Hematopoietic multipotent progenitor cell treated with erythropoietin and hydrocortisone succinate and interleukin-3 and kit ligand, for 8 days (in vitro differentiated cells): Measurements from ENCODE around the gene ADCY1.
"Not testable (repeated sequence)": the region's sequence is repeated elsewhere in the genome, so short reads cannot be mapped to it uniquely, and the experiment has no call there.

ENCODE experiments used
- DNase-seq: peaks from one replicate; pipeline ENCODE4 v3.0.0-alpha.2; 2015

The ADCY1 gene

DNA sequence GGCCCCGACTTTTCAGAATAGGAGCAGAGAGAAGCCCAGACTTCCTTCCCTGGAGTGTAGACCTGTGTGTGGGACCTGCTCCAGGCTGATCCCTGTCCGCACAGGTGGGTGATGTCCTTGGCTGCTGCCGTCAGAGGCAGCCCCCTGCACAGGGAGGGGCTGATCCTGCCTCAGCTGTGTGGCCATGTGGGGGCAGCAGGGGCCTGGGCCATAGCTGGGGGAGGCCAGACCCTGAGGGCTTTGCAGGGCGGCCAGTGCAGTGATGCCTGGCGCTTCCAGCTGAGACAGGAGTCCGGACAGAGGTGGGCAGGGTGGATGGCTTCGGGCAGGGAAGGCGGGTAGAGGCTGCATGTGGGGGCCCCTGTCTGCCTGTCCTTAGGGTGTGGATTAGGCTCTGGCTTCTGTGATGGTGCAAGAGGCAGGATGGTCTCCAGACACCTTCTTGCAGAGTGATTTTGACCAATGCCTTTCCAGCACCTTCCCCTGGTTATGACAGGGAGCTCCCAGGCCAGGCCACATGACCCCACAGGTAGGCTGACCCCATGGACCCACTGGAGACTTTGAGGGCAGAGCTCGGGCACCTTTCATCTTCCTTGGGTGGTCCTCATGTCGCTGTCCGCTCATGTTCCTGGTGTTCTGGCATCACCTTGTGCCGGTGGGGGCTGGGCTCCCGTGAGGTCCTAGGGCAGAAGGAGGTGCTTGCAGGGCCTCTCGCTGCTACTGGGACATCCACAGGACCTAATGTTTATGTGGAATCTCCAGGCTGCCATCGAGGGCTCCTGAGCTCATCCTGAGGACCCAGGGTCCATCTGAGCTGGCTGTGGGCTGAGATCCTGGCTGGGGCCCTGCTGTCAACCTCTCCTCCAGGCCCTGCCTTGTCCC lies 141.5 kb downstream of the ADCY1 start:
- no peak for DNase-seq

DNA sequence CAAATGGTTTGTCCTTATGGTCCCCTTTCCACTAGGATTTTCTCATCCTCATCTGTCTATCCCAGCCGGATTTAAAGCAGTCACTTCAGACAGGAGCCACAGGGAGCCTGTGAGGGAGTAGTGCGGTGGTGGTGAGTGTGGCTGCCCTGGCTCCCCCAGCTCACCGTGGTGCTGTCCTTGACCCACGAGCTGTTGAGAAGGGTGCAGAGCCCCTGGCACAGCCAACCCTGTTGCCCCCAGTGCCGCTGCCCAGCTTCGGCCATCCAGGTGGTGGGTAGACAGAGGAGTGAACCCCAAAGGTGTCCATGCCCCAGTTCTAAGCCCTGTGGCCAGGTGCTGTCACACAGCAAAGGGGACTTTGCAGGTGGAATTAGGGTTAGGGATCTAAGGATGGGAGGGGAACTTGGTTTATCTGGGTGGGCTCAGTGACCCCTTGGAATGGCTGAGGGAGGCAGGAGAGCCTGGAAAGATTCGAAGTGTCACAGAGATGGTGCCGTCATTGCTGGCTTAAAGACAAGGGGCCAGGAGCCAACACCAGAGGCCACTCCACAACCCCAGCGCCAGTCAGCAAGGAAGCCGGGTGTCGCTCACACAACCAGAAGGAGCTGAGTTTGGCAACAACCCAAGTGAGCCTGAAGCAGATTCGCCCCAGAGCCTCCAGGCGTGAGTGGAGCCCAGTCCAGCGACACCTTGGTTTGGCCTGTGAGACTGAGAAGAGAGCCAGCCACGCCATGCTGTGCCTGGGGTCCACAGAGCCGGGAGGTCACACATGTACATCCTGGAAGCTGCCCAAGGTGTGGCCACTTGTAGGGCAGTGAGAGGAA lies 142.4 kb downstream of the ADCY1 start:
- peak; percentile 32 for DNase-seq

DNA sequence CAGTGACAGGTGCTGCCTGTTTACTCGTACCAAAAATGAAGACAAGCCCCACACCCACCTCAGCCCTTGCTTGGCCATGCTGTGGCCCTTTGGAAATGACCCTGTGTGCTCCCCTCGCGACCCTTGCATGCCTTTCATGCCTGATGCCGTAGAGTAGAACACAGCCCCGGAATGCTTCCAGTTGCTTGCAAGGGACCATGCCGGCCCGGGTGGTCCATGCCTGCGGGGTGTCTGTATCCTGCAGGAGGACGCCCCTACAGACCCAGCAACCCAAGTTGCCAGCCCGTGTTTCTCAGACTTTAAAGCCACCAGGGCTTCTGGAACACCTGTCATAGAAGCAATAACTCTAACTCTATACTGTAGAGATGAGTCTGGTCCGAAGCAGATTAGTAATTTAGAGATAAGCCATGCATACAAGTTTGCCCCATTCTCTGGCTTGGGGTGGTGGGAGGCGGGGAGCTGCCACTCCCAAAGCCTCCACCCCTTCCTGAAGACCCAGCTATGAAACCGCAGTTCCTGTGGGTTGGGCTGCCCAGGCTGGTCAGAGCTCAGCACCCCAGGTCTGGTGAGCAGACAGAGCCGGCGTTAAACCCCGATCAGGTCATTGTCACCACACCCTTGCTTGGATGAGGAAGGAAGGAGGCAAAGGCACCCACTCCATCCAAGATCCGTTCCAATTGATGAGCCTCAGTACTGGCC lies 143.5 kb downstream of the ADCY1 start:
- peak; percentile 84 for DNase-seq

DNA sequence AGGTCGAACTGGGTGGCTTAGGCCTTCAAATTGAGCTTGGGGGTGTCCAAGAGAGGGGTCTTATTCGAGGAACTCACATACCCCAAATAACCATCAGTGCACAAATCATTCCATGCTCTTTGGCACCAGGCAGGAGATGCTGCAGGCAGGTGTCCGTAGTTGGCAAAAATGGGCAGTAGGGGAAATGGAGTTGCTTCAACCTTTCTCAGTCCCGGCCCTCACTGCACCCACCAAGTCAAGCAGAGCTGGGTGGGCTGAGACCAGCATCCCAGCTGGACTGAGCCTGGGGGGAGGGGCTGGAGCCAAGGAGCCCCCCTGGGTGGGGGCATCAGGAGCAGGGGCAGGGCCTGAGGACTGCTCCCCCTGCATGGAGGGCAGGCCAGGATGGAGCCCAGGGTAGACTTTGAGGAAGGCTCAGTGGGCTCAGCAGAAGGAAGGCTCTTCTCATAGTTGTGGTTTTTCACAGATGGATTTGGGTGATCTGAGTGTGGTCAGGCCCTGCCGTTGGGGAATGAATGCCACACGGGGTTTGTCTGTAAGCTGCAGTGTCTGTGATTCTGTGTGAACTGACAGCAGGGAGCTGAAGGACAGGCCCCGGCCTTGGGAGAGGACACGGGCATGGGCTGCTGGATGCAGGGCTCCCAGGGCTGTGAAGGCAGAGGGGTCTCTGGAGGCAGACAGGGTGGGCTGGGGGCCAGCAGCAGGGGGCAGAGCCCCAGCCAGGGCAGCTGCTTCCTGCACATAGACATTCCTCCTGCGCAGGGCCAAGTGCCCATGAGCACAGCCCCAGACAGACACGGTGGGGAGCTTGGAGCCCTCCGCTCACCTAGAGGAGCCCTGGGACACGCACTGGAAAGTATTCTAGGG lies 144.5 kb downstream of the ADCY1 start:
- DNase-seq = peak; percentile 76

DNA sequence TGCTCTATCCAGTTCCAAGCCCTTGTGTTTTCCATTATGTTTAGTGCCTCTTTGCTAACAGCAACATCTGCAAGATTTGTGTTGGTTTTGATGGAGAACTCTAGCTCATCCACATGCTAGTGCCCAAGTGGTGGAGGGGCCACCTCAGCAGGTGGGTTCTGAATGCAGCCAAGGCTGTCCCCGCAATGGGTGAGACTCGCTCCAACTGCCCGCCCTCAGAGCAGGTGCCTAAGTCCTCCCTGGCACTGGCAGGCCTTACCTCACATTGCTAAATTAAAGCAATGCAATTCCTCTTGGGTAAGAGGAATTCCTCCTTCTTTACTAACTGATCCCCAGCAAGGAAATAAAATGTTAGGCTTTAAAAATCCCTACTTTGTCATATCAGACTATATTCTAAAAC lies 146.8 kb downstream of the ADCY1 start:
- no peak for DNase-seq

DNA sequence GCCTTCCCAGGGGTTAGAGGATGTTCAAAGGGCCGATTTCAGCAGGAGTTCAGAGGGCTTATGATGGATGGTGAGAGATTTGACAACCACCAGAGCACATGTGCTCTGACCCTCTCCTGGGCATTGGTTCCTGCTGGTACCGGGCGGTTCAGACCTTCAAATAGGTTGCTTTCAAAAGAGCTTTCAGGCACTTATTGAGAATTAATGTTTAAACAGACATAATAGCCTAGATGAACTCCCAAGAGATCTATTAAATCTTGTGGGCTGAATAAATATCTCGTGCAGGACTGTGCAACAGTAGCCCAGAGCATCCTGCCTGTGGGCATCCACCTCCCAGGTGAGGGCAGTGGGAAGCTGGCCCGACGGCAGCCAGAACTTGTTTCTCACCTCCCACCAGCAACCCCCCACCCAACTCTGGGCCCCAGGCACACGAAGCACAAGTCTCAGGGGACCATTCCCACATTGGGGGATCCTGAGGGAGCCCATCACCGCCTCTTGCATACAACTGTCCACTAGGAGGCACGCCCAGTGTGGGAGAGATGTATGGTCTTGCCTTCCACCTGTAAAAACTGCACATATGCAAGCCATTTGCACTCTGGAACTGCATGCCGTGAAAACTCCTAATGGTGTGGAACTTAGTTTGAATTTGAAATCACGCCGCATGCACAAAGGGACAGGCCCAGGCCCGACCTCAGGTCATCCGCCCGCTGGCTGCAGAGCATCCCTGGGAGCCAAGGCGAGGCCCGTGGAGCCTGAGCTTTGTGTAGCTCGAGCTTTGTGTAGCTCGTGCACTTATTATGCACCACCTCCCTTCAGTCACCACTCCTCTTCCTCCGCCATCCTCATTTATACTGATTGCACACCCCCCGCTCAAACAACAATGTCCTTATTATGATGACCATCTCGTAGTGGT lies 147.8 kb downstream of the ADCY1 start:
- DNase-seq = no peak

DNA sequence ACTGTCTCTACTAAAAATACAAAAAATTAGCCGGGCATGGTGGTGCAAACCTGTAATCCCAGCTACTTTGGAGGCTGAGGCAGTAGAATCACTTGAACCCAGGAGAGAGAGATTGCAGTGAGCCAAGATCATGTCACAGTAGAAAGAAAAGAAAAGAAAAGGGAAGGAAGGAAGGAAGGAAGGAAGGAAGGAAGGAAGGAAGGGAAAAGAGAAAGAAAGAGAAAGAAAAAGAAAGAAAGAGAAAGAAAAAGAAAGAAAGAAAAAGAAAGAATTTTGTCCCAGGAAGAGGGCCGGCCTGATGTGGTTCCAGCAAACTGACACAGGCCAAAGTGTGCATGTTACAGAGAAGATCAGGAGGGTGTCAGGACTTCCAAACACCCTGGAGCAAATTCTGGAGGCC lies 151.1 kb downstream of the ADCY1 start:
- not testable (repeated sequence) for DNase-seq

DNA sequence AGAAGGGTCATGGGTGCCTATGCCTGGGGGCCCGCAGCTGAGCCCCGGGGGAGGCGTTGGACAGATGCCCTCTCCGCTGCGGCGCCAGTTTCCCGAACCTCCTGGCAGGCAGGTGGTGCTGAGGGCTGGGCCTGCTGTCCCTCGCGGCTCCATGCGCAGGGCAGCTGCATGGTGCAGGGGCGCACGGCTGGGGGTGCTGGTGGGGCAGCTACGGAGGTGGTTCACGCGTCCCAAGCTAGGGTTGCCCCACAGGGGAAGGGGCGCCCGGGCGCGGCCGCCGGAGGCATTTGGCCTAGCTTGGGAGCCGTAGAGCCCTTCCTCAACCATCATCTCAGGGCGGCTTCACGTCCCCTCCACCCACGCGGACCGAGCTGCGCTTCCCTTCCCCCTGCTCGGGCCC lies 152.7 kb downstream of the ADCY1 start:
- no peak for DNase-seq

DNA sequence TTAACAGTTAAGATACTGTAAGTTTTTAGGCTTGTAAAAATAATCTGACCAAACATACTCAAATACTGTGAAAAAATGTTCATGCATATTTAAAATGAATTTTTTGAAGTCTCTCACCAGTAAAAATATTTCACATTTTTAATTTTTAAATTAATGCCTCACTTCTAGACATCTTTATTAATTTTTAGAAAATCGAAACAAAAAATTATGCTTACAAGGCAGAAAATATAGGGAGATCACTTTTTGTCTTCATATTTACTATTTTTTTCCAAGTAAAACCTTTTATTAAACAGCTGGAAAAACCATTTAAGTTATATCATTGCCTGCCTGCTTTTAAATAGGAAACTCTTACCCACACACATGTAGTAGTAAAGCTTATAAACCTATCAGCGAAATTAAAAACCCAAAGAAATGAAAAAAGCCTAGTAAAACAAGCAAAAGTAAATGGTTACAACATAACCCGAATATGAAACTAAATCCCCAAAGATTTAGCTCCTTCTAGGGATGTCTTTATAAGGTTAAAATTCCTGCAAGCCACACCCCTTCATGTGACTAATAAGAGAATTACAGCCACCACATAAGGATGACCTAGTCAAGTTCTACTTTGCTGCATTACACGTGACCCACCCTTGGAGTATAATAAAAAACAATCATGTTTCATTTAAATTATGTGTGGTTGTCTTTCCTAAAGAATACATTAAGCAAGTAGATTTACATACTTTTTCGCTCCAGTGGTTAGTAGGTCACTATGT lies 157.7 kb downstream of the ADCY1 start:
- not testable (repeated sequence) for DNase-seq

DNA sequence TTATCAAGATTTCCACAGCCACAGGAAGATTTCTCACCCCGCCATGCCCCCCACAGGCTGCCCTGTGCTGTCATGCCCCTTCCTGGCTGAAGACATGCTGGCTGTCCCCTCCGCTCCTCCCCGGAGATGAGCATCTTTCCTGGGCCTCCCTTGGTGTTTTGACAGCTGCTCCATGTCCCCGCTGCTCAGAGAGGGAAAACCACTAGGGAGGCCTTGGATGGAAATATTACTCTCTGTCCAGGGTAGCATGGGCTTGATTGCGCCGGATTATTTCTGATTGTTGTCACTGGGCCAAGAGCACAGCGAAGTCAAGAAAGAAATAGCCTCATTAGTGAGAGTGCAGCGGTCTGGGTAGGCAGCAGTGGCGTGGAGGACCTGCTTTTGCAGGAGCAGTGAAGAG lies 164.8 kb downstream of the ADCY1 start:
- DNase-seq = not testable (repeated sequence)

DNA sequence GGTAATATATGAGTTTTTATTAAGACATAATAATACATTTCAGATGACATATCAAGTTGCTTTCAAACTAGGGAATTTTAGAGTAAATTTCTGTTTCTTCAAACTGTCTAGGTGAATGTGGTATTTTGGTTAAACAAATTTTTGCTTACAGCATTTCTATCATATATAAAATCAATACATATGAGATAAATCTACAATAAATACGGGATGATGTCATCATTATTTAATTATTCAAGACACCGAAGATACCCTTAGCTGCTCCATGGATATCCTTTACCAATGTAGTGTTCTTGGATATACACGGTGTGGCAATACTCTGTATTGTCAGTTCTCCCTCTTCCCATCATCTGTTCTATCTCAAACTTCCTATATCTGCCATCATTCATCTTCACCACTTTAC lies 166.4 kb downstream of the ADCY1 start:
- DNase-seq = not testable (repeated sequence)

DNA sequence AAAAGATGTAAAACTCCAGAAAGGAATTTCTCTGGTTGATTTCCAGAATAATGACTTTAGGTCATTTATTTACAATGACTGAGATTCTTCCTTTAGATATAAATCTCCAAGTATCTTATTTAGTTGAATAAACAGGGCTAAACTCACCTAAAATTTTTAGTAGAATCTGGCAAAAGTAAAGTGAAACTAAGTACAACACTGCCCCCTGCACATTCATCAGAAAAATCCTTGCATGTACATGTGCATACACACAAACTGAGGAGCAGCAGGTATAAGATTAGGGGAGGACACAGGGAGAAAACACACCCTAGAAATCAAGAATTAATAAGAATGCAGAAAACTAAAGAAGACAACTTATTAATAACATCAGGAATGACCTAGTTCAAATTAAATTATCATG lies 174.8 kb downstream of the ADCY1 start:
- peak; percentile 6 for DNase-seq

DNA sequence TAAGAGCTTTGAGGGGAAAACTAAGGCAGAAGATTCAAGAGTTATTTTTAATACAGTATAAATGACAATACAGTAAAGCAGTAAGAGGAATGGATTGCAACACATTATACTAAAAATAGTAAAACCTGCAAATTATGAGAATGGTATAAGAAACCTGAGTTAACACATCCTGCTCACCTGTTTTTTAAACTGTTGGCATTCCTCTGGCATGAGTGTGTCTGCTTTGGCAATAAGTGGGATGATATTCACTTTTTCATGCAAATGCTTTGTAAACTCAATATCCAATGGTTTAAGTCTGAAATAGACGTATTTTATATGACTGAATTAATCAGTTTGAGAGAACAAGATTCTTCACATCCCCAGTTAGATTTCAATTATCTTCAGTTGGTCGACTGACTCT lies 177.2 kb downstream of the ADCY1 start:
- not testable (repeated sequence) for DNase-seq

DNA sequence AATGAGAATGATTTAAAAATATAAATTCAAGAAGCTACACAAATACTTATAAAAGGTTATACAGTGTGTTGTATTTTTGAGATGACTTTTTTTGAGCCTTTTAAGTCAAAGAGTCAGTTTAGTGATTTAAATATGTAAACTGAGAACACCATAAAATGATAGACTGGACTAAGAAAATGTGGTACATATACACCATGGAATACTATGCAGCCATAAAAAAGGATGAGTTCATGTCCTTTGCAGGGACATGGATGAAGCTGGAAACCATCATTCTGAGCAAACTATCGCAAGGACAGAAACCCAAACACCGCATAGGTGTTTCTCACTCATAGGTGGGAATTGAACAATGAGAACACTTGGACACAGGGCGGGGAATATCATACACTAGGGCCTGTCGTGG lies 182.2 kb downstream of the ADCY1 start:
- DNase-seq = not testable (repeated sequence)

DNA sequence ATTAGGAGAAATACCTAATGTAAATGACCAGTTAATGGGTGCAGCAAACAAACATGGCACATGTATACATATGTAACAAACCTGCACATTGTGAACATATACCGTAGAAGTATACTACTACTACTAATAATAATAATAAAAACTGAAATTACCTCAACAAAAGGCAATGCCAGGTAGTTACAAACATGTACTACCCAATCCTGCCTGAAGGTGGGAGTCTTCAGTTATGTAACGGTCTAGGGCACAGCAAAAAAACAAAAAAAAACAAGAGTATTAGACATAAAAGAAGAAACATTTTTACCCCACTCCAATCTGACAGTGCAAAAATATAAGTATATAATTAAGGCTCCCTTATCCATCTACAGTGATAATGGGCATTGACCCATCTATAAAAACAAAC lies 182.6 kb downstream of the ADCY1 start:
- peak; percentile 11 for DNase-seq

DNA sequence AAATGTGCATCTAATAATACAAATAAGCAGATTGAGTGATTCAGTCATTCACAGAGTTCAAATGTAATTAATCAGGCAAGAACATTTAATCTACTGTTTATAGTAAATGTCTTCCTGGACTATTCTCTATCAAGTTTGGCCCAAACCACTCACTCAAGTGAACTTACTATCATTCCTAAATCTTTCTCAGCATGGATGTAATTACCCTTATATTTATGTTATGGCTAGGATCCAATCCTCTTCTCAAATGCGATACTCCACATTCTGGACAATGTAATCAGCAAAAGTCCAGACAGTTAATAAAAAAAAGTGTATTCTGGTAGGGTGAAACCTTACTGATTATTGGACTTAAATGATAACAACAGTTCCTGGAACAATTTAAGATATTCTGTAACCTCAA lies 185.3 kb downstream of the ADCY1 start:
- DNase-seq = peak; percentile 29

DNA sequence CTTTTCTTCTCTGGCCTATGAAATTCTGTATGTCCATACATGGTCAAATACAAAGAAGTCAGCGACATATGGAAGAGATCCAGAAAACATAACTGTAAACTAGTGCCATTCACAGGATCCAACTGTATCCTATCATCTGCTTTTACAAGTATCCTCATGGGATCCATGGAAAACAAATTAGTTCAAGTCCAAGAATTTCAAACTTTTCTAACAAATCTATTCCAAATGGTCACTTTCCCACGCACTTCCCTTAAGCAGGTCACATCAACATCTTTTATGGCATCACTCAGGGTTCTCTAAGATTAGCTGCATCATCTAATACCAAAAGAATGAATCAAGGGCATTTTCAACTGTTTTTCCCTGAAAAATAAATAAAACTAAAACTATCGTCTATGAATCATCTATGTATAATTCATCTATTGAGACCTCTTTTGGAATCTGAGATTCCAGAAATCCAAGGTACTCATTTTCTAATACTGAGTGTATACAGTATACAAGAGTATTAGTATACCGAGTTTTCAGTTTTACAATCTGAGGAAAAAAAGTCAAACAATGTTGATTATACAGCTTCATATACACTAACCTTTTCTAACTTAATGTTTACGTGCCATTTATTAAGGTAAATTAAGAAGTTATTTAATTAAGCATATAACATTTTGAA lies 187.5 kb downstream of the ADCY1 start:
- DNase-seq = not testable (repeated sequence)

DNA sequence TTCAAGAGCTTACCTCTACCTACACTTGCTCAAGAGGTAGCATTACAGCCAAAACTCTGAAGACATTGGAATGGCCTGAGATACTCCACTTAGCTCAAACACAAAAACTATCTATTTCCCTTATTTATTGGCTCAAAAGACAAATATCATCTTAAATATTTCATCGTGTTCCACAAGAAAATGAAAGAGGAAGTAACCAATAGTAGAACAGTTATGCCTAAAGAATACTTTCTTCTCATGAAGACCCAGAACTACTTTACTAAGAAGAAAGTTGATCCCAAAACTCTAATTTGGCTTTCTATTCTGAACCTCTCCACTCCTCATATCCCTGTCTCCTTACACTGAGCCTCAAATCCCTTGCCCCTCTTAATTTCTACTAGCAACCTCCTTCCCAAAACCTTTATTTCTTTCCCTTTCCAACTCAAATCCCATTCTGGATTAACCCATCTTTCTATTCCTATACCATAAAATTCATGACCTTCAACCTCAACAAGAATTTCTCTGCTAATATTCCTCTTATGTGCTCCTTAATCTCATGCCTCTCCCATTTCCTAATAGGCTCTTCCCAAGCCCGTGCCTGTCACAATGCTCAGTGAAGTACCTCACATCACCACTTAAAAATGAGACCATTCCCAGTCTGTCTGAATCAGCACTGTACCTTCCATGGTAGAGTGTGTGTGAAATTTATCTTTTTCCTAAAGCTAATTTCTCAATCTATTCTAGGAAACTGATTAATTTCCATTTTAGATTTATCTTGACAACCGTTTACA lies 188.2 kb downstream of the ADCY1 start:
- not testable (repeated sequence) for DNase-seq
